Panc1 (cell line): ENCODE results near the gene TCEANC2. TPM values are rescaled to one million over a fixed set of nuclear protein-coding genes. Genes with fewer than 3 reads are reported as not detected.

Experiments used
- ATAC-seq: fragments of 200-7000 bp; cut with Tn5 transposase; 2 replicates; pipeline ENCODE4 v1.9.1; 2020; ENCODE audit warnings: mild to moderate bottlenecking, moderate library complexity
- BruUV-seq: library from RNA; stranded (reverse); fragments of 400-500 nt; replicated peaks from 2 replicates; lab custom pipeline; 2021; lab: Mats Ljungman, UMichigan
- CTCF ChIA-PET: fragments of 300-600 bp; sonication (Branson Sonifier 250); formaldehyde crosslinking; loops from one replicate; lab custom pipeline; 2022; ENCODE audit warnings: antibody characterized with exemption; lab: Charles Lee
- POLR2A ChIA-PET: fragments of 300-600 bp; sonication (Branson Sonifier 250); formaldehyde crosslinking; loops from one replicate; lab custom pipeline; 2022; ENCODE audit warnings: antibody characterized with exemption; lab: Charles Lee
- DNase-seq: peaks from one replicate; pipeline ENCODE4 v3.0.0-alpha.2; 2010; ENCODE audit warnings: low read depth, low spot score
- H3K27ac ChIP-seq: 2 replicates; pipeline ENCODE4 v1.5.1; 2011; ENCODE audit warnings: mild to moderate bottlenecking, low read length, inconsistent platforms
- H3K27me3 ChIP-seq: fragments of 200-500 bp; sonication (Bioruptor generic); 2 replicates; pipeline ENCODE4 v1.6.0; 2014; ENCODE audit warnings: low read length, inconsistent platforms; ENCODE audit not compliant: control insufficient read depth, insufficient read depth
- H3K36me3 ChIP-seq: fragments of 200-500 bp; sonication (Bioruptor generic); 2 replicates; pipeline ENCODE4 v1.5.1; 2014; ENCODE audit warnings: inconsistent platforms, mild to moderate bottlenecking, low read length, moderate library complexity; ENCODE audit not compliant: control insufficient read depth, insufficient read depth
- H3K4me1 ChIP-seq: 2 replicates; pipeline ENCODE4 v1.5.1; 2011; ENCODE audit warnings: inconsistent platforms, mild to moderate bottlenecking, low read length, moderate library complexity; ENCODE audit not compliant: control insufficient read depth, insufficient read depth
- H3K4me3 ChIP-seq, 2 experiments: 2 replicates each; pipeline ENCODE4 v1.5.1; 2011 to 2012; ENCODE audit warnings: low read depth in 2 of 2, low read length in 2 of 2, mild to moderate bottlenecking in 2 of 2, inconsistent platforms in 1 of 2, moderate library complexity in 1 of 2
- H3K9me3 ChIP-seq: fragments of 200-500 bp; sonication (Bioruptor generic); 2 replicates; pipeline ENCODE4 v1.5.1; 2014; ENCODE audit warnings: low read depth, mild to moderate bottlenecking, inconsistent platforms, low read length, moderate library complexity; ENCODE audit not compliant: control insufficient read depth, insufficient read depth
- POLR2AphosphoS5 ChIP-seq: IDR thresholded peaks from 2 replicates; pipeline ENCODE4 v1.6.1; 2012; ENCODE audit warnings: mild to moderate bottlenecking, low read depth, low read length, moderate library complexity
- REST ChIP-seq, 2 experiments: IDR thresholded peaks; 2 replicates each; pipeline ENCODE4 v1.6.1; 2011 to 2012; ENCODE audit warnings: low read depth in 2 of 2, control low read depth in 1 of 2, low read length in 1 of 2, mild to moderate bottlenecking in 1 of 2, moderate library complexity in 1 of 2; ENCODE audit not compliant: insufficient read depth in 1 of 2
- SIN3A ChIP-seq: IDR thresholded peaks from 2 replicates; pipeline ENCODE4 v1.6.1; 2012; ENCODE audit warnings: low read depth, mild to moderate bottlenecking, low read length, moderate library complexity, borderline replicate concordance; ENCODE audit not compliant: insufficient read depth
- TCF7L2 ChIP-seq: IDR thresholded peaks from 2 replicates; pipeline ENCODE4 v1.6.1; 2011; ENCODE audit warnings: mild to moderate bottlenecking, low read depth, low read length, inconsistent platforms
- in situ Hi-C: cut with HindIII; loops from 2 replicates; pipeline ENCODE4 v1.10.0; 2016; ENCODE audit warnings: low sequenced_read_pairs, low pct_unique_long_range_greater_than_20kb
- intact Hi-C: fragments of 100-400 bp; cut with micrococcal nuclease; formaldehyde crosslinking; loops from one replicate; pipeline ENCODE4 v1.10.0; 2022; ENCODE audit not compliant: unreplicated experiment
- total RNA-seq: library from RNA; stranded (reverse); gene quantifications from one replicate; pipeline ENCODE4 v1.2.1, GENCODE V29; 2021; ENCODE audit not compliant: unreplicated experiment
- TF ChIP-seq, protein P1 (sequence below): fragments of 450-650 bp; IDR thresholded peaks from 2 replicates; pipeline ENCODE4 v1.5.1; 2017; ENCODE audit warnings: mild to moderate bottlenecking

The TCEANC2 gene
- total RNA-seq, 1 experiment from 2014 or later = 5.1 TPM

DNA sequence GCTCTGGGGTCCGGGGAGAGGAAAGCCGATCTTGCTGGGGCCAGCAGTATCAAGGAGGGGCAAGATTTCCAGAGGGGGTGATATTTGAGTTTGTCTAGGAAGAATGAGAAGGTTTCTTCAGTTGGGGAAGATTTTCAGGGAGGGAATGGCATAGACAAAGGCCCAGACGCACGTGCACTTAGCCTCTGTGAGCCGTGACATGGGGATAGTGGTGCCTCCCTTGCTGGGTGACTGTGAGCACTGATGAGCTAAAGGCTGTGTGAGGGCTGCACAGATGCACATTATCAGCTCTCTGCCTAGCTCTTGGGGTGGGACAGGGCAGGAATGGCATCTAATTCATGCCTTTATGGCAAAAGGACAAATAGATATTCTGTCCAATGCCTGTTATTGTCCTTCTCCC is 97.6 kb downstream of the TCEANC2 start:
- H3K4me1 ChIP-seq = no peaks in the 10 kb centered on the region
- H3K4me3 ChIP-seq = no peak overlapping the region
- no peaks in the 10 kb centered on the region for H3K36me3 ChIP-seq
- H3K9me3 ChIP-seq = no peaks in the 10 kb centered on the region
- in situ Hi-C loops = no loop called here
- no peak overlapping the region for H3K27ac ChIP-seq
- H3K27me3 ChIP-seq = no peaks in the 10 kb centered on the region
- no TSS peak for BruUV-seq
- TF ChIP-seq SIN3A (no peak), TCF7L2 (no peak), REST (IDR thresholded peaks at IDR 0.05; ENCODE audit: insufficient read depth in 1 of 2, low read depth in 2 of 2, low read length in 1 of 2) (no peak), POLR2AphosphoS5 (no peak)
- TF ChIP-seq, protein P1, sequence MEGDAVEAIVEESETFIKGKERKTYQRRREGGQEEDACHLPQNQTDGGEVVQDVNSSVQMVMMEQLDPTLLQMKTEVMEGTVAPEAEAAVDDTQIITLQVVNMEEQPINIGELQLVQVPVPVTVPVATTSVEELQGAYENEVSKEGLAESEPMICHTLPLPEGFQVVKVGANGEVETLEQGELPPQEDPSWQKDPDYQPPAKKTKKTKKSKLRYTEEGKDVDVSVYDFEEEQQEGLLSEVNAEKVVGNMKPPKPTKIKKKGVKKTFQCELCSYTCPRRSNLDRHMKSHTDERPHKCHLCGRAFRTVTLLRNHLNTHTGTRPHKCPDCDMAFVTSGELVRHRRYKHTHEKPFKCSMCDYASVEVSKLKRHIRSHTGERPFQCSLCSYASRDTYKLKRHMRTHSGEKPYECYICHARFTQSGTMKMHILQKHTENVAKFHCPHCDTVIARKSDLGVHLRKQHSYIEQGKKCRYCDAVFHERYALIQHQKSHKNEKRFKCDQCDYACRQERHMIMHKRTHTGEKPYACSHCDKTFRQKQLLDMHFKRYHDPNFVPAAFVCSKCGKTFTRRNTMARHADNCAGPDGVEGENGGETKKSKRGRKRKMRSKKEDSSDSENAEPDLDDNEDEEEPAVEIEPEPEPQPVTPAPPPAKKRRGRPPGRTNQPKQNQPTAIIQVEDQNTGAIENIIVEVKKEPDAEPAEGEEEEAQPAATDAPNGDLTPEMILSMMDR = no peak
- ATAC-seq (no peak), DNase-seq (no peak)
- ChIA-PET POLR2A (no interaction called here), CTCF (no interaction called here)
- intact Hi-C loops = no loop called here

DNA sequence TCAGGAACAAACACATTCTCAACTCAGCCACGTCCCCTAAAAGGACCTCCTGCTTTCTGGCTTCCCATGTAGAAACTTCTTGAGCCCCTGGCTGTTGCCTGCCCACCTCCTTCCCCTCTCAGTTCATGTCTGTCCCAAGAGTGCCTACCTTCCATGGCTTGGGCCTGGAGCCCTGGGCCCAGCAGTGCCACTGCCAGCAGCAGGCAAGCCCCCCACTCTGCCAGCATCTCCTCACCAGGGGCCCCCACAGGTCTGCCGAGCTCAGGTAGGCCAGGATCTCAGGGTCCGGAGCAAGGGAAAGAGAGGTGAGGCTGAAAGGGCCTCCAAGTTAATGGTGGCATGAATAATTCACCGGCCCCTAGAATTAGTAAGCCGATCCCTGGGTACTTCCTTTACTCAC is 99.3 kb downstream of the TCEANC2 start, which contains the start of gene CDCP2:
CDCP2 (minus strand) TSS at position 305 of the 400 bp plus-strand sequence; CDS start at position 227, 78 bp downstream.
- Histone ChIP-seq H3K27me3 (no peaks in the 10 kb centered on the region), H3K27ac (no peak within 1 kb of the TSS), H3K4me1 (no peaks in the 10 kb centered on the region), H3K36me3 (no peaks in the 10 kb centered on the region), H3K9me3 (no peaks in the 10 kb centered on the region), H3K4me3 (no peak within 1 kb of the TSS)
- no peak for TF ChIP-seq POLR2AphosphoS5
- no peak for TF ChIP-seq REST (IDR thresholded peaks at IDR 0.05; ENCODE audit: insufficient read depth in 1 of 2, low read depth in 2 of 2, low read length in 1 of 2)
- TF ChIP-seq, protein P1 = no peak
- TF ChIP-seq SIN3A = no peak
- TF ChIP-seq TCF7L2 = no peak
- in situ Hi-C loops (no loop called here), intact Hi-C loops (no loop called here)
- BruUV-seq = no TSS peak
- ChIA-PET CTCF (no interaction called here), POLR2A (no interaction called here)
- no peak for DNase-seq
- ATAC-seq = no peak
